Measurements from ENCODE around the gene RPP40. TPM values are rescaled to one million over a fixed set of nuclear protein-coding genes. Genes with fewer than 3 reads are reported as not detected.
A peak's percentile ranks its signal among the peaks of the same experiment; 100 is the strongest.

Gene RPP40
- total and polyA plus RNA-seq, 2 of the 13 experiments (the other 11 are each of a cell fraction or from before 2014, with no cell fraction given) = 18.0 to 41.2 TPM

- TF ChIP-seq MTF2 (CRISPR knock-in tag; IDR thresholded peaks at IDR 0.05; ENCODE audit: borderline replicate concordance) (0 out of 2 replicates have a peak, but pooled peaks have one; percentile 76), ETV5 (CRISPR knock-in tag; IDR thresholded peaks at IDR 0.05; ENCODE audit: borderline replicate concordance) (peak; percentile 80; the same call in 1 of the 2 replicates), ZBTB14 (CRISPR knock-in tag; IDR thresholded peaks at IDR 0.05) (no peak), PHF8 (CRISPR knock-in tag; IDR thresholded peaks at IDR 0.05) (0 out of 2 replicates have a peak, but pooled peaks have one; percentile 58), PAWR (CRISPR knock-in tag; IDR thresholded peaks at IDR 0.05; ENCODE audit: borderline replicate concordance) (no peak), GFI1 (CRISPR knock-in tag; IDR thresholded peaks at IDR 0.05; ENCODE audit: borderline replicate concordance) (0 out of 2 replicates have a peak, but pooled peaks have one; percentile 14), RFXANK (CRISPR knock-in tag; IDR thresholded peaks at IDR 0.05) (no peak), FLYWCH1 (CRISPR knock-in tag; IDR thresholded peaks at IDR 0.05) (no peak), ZFP91 (CRISPR knock-in tag; IDR thresholded peaks at IDR 0.05; ENCODE audit: borderline replicate concordance) (peak; percentile 0; the same call in 1 of the 2 replicates), SSRP1 (CRISPR knock-in tag; IDR thresholded peaks at IDR 0.05) (no peak), TFDP2 (CRISPR knock-in tag; IDR thresholded peaks at IDR 0.05) (0 out of 2 replicates have a peak, but pooled peaks have one; percentile 7), NCOA1 (CRISPR knock-in tag; IDR thresholded peaks at IDR 0.05) (0 out of 2 replicates have a peak, but pooled peaks have one; percentile 76), PRPF4 (IDR thresholded peaks at IDR 0.05; ENCODE audit: low read depth, low read length, poor library complexity, severe bottlenecking) (peak; percentile 77), ZBTB38 (CRISPR knock-in tag; IDR thresholded peaks at IDR 0.05) (peak; percentile 60; the same call in 1 of the 2 replicates), HNF4A (CRISPR knock-in tag; IDR thresholded peaks at IDR 0.05) (no peak), PATZ1 (CRISPR knock-in tag; IDR thresholded peaks at IDR 0.05) (peak; percentile 46; the same call in 1 of the 2 replicates), EP300 (IDR thresholded peaks at IDR 0.05; ENCODE audit: low read depth in 2 of 2, low read length in 2 of 2) (peak in 1 of 2 experiments; percentile 69; a peak in 2 of 4 replicates), EP300 (CRISPR knock-in tag; IDR thresholded peaks at IDR 0.05; ENCODE audit: borderline replicate concordance) (peak; percentile 26; the same call in 1 of the 2 replicates), ATF5 (CRISPR knock-in tag; IDR thresholded peaks at IDR 0.05; ENCODE audit: low read depth) (no peak), ZNF7 (CRISPR knock-in tag; IDR thresholded peaks at IDR 0.05) (no peak), ASH2L (IDR thresholded peaks at IDR 0.05; ENCODE audit: insufficient read length, low read depth, low read length) (peak; percentile 79), MTA3 (CRISPR knock-in tag; IDR thresholded peaks at IDR 0.05) (no peak), ZNF136 (CRISPR knock-in tag; IDR thresholded peaks at IDR 0.05; ENCODE audit: low read depth) (no peak), ZC3H13 (CRISPR knock-in tag; IDR thresholded peaks at IDR 0.05) (no peak)
Measured at GRCh38 chr6:5004373-5005037, 668 bp upstream of the RPP40 start (continued).
